Mesendoderm (in vitro differentiated cells): Measurements from ENCODE around the gene FRAS1.

Experiments used
- DNase-seq: peaks from one replicate; pipeline ENCODE4 v3.0.0; 2013
- H2AK5ac ChIP-seq: 2 replicates; pipeline ENCODE4 v1.6.1; 2013; ENCODE audit warnings: low read length, inconsistent platforms
- H2BK120ac ChIP-seq: 2 replicates; pipeline ENCODE4 v1.6.1; 2013; ENCODE audit warnings: low read depth, mild to moderate bottlenecking, low read length, moderate library complexity, mixed read lengths
- H2BK15ac ChIP-seq: replicated peaks from 2 replicates; pipeline ENCODE4 v1.6.1; 2013; ENCODE audit warnings: low read depth, mild to moderate bottlenecking, moderate library complexity
- H2BK5ac ChIP-seq: 2 replicates; pipeline ENCODE4 v1.6.1; 2013; ENCODE audit warnings: low read length, inconsistent platforms
- H3K18ac ChIP-seq: 2 replicates; pipeline ENCODE4 v1.6.1; 2013; ENCODE audit warnings: mild to moderate bottlenecking, low read length, mixed read lengths
- H3K23ac ChIP-seq: one replicate; pipeline ENCODE4 v1.6.1; 2013; ENCODE audit warnings: low read length
- H3K27ac ChIP-seq: 2 replicates; pipeline ENCODE4 v1.5.1; 2013; ENCODE audit warnings: low read depth, mild to moderate bottlenecking, inconsistent platforms, low read length, moderate library complexity
- H3K27me3 ChIP-seq: 2 replicates; pipeline ENCODE4 v1.6.1; 2013; ENCODE audit warnings: low read length, control low read depth, mild to moderate bottlenecking, inconsistent platforms; ENCODE audit not compliant: insufficient read depth, poor library complexity
- H3K36me3 ChIP-seq: 2 replicates; pipeline ENCODE4 v1.6.1; 2013; ENCODE audit warnings: low read length, inconsistent platforms; ENCODE audit not compliant: control insufficient read depth, insufficient read depth
- H3K4ac ChIP-seq: one replicate; pipeline ENCODE4 v1.6.1; 2013; ENCODE audit warnings: low read depth, mild to moderate bottlenecking, low read length, moderate library complexity
- H3K4me1 ChIP-seq: 2 replicates; pipeline ENCODE4 v1.6.1; 2013; ENCODE audit warnings: low read depth, low read length, inconsistent platforms; ENCODE audit not compliant: control insufficient read depth
- H3K4me2 ChIP-seq: 2 replicates; pipeline ENCODE4 v1.6.1; 2013; ENCODE audit warnings: low read length
- H3K4me3 ChIP-seq: 2 replicates; pipeline ENCODE4 v1.5.1; 2013; ENCODE audit warnings: mild to moderate bottlenecking, low read length
- H3K56ac ChIP-seq: one replicate; pipeline ENCODE4 v1.6.1; 2013; ENCODE audit warnings: low read length
- H3K79me1 ChIP-seq: 2 replicates; pipeline ENCODE4 v1.6.1; 2013; ENCODE audit warnings: low read length, inconsistent platforms
- H3K79me2 ChIP-seq: 2 replicates; pipeline ENCODE4 v1.6.1; 2013; ENCODE audit warnings: mild to moderate bottlenecking, low read length; ENCODE audit not compliant: control insufficient read depth, insufficient read depth
- H3K9ac ChIP-seq: 2 replicates; pipeline ENCODE4 v1.6.1; 2013; ENCODE audit warnings: low read length, inconsistent platforms
- H4K5ac ChIP-seq: one replicate; pipeline ENCODE4 v1.6.1; 2013; ENCODE audit warnings: low read length
- H4K8ac ChIP-seq: one replicate; pipeline ENCODE4 v1.6.1; 2013; ENCODE audit warnings: low read depth, mild to moderate bottlenecking, control low read depth, low read length, moderate library complexity
- WGBS: extraction: QIAGEN DNeasy Blood & Tissue Kit; methylation state at CpG from one replicate; pipeline ENCODE4 v1.1.7; 2013; ENCODE audit warnings: low lambda C conversion rate, missing lambda C conversion rate; ENCODE audit not compliant: insufficient coverage; ENCODE audit errors: extremely low coverage; 5-methylcytosine and 5-hydroxymethylcytosine counted together

The FRAS1 gene

DNA sequence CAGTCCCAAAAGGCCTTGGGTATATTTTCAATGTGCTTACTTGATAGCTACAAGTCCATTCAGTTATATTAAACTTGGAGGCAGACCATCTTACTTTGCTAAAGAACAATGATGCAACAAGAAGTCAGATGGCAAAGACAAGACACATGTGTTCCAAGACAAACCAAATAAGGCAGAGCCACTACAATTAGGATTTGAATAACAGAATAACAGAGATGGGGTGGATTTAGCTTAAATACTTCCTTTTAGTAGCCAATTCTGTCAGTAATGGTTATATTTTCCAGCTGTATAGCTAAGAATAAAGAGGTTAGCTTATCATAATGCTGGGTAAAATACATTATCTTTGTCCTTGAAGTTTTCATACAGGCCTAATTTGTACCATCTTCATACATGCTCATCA is 37.7 kb upstream of the FRAS1 start:
- H3K23ac ChIP-seq: no peak overlapping the region
- H4K8ac ChIP-seq: no peak overlapping the region
- no peak overlapping the region for H3K9ac ChIP-seq
- no peak for DNase-seq
- H3K27ac ChIP-seq: no peak overlapping the region
- H2BK5ac ChIP-seq: no peak overlapping the region
- H3K79me2 ChIP-seq: no peaks in the 10 kb centered on the region
- H2BK15ac ChIP-seq: no peak overlapping the region
- no peaks in the 10 kb centered on the region for H3K36me3 ChIP-seq
- H4K5ac ChIP-seq: no peak overlapping the region
- H3K4ac ChIP-seq: no peak overlapping the region
- no peaks in the 10 kb centered on the region for H3K79me1 ChIP-seq
- H3K4me1 ChIP-seq: peaks cover 3% of the 10 kb centered on the region
- H3K4me3 ChIP-seq: no peak overlapping the region
- H3K18ac ChIP-seq: no peak overlapping the region
- no peak overlapping the region for H3K56ac ChIP-seq
- no peaks in the 10 kb centered on the region for H3K27me3 ChIP-seq
- H2AK5ac ChIP-seq: no peak overlapping the region
- no peak overlapping the region for H2BK120ac ChIP-seq
- H3K4me2 ChIP-seq: no peak overlapping the region

DNA sequence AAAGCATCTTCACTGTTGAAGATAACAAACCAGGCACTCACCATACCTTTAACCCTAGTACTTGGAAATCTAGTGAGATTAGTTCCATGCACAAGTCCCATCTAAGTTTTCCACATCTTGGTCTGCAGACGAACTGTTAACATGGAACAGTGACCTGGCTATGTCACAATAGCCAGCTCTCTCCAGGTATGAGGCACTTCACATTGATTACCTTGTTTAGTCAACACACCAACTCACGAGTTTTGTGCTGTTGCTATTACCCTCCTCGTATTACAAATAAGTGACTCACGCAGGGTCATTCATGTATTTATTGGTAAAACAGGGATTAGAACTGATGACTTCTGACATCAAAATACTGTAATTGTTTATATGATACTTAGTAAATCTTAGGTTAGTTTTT is 36.4 kb upstream of the FRAS1 start:
- no peaks in the 10 kb centered on the region for H3K79me2 ChIP-seq
- H3K27ac ChIP-seq: no peak overlapping the region
- H3K36me3 ChIP-seq: no peaks in the 10 kb centered on the region
- no peak overlapping the region for H2AK5ac ChIP-seq
- no peak overlapping the region for H2BK120ac ChIP-seq
- no peak overlapping the region for H3K4me3 ChIP-seq
- WGBS: no CpG with 5 or more reads among the region's 4 CpGs
- peaks cover 3% of the 10 kb centered on the region for H3K4me1 ChIP-seq
- H3K4me2 ChIP-seq: no peak overlapping the region
- H2BK15ac ChIP-seq: no peak overlapping the region
- no peak overlapping the region for H3K9ac ChIP-seq
- H4K5ac ChIP-seq: no peak overlapping the region
- no peak overlapping the region for H3K18ac ChIP-seq
- DNase-seq: peak; percentile 44
- H3K27me3 ChIP-seq: no peaks in the 10 kb centered on the region
- H3K79me1 ChIP-seq: no peaks in the 10 kb centered on the region
- no peak overlapping the region for H2BK5ac ChIP-seq
- no peak overlapping the region for H3K23ac ChIP-seq
- H4K8ac ChIP-seq: no peak overlapping the region
- H3K4ac ChIP-seq: no peak overlapping the region
- peak overlapping the region; percentile 4 for H3K56ac ChIP-seq

GRCh38 chr4:78022517-78022916 is 34.6 kb upstream of the FRAS1 start:
- Histone ChIP-seq H3K4me3 (no peak overlapping the region), H4K5ac (no peak overlapping the region), H3K4me1 (peaks cover 3% of the 10 kb centered on the region), H3K4me2 (no peak overlapping the region), H2BK15ac (no peak overlapping the region), H2BK5ac (no peak overlapping the region), H3K4ac (no peak overlapping the region), H4K8ac (no peak overlapping the region), H3K79me2 (no peaks in the 10 kb centered on the region), H3K27ac (no peak overlapping the region), H3K56ac (no peak overlapping the region), H3K18ac (no peak overlapping the region), H2BK120ac (no peak overlapping the region), H3K79me1 (no peaks in the 10 kb centered on the region), H3K36me3 (no peaks in the 10 kb centered on the region), H3K9ac (no peak overlapping the region), H2AK5ac (no peak overlapping the region), H3K23ac (no peak overlapping the region), H3K27me3 (no peaks in the 10 kb centered on the region)
- no peak for DNase-seq
- WGBS: no CpG with 5 or more reads among the region's 2 CpGs

DNA sequence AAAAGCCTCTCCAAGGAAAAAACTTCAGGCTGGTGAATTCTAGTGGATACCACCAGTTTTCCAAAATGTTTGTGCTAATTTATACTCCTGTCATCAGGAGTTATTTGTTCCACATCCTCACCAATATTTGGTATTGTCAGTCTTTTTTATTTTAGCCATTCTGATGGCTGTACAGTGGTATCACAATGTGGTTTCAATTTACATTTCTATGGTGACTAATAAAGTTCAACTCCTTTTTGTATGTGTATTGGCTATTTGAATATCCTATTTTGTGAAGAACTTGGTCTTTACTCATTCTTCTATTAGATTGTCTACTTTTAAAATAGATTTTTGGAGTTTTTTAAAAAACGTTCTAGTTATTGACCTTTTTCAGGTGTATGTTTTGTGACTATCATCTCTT is 33.0 kb upstream of the FRAS1 start:
- no peaks in the 10 kb centered on the region for H3K79me2 ChIP-seq
- H3K36me3 ChIP-seq: no peaks in the 10 kb centered on the region
- no peak overlapping the region for H3K18ac ChIP-seq
- H3K79me1 ChIP-seq: no peaks in the 10 kb centered on the region
- no peak overlapping the region for H3K9ac ChIP-seq
- no peak overlapping the region for H3K27ac ChIP-seq
- H3K4me2 ChIP-seq: no peak overlapping the region
- no peak for DNase-seq
- no peak overlapping the region for H4K5ac ChIP-seq
- H2BK15ac ChIP-seq: no peak overlapping the region
- H2BK5ac ChIP-seq: no peak overlapping the region
- no peak overlapping the region for H2AK5ac ChIP-seq
- no peaks in the 10 kb centered on the region for H3K27me3 ChIP-seq
- no peak overlapping the region for H3K4ac ChIP-seq
- WGBS: no CpG with 5 or more reads among the region's 1 CpG
- H3K4me3 ChIP-seq: no peak overlapping the region
- H3K23ac ChIP-seq: no peak overlapping the region
- no peak overlapping the region for H2BK120ac ChIP-seq
- H3K4me1 ChIP-seq: peaks cover 3% of the 10 kb centered on the region
- H3K56ac ChIP-seq: no peak overlapping the region
- H4K8ac ChIP-seq: no peak overlapping the region

GRCh38 chr4:78024576-78025091 is 32.5 kb upstream of the FRAS1 start:
- no CpG with 5 or more reads among the region's 3 CpGs for WGBS

GRCh38 chr4:78031417-78031950 is 25.6 kb upstream of the FRAS1 start:
- Histone ChIP-seq H3K27ac (no peak overlapping the region), H3K36me3 (no peaks in the 10 kb centered on the region), H3K4me2 (no peak overlapping the region), H3K4ac (no peak overlapping the region), H3K79me2 (no peaks in the 10 kb centered on the region), H3K27me3 (no peaks in the 10 kb centered on the region), H4K8ac (no peak overlapping the region), H2BK15ac (no peak overlapping the region), H4K5ac (no peak overlapping the region), H2AK5ac (no peak overlapping the region), H3K79me1 (no peaks in the 10 kb centered on the region), H3K4me1 (no peaks in the 10 kb centered on the region), H3K56ac (no peak overlapping the region), H3K4me3 (no peak overlapping the region), H3K18ac (no peak overlapping the region), H2BK5ac (no peak overlapping the region), H3K9ac (no peak overlapping the region), H3K23ac (no peak overlapping the region), H2BK120ac (no peak overlapping the region)
- no CpG with 5 or more reads among the region's 5 CpGs for WGBS
- no peak for DNase-seq

More at GRCh38 chr4:78024576-78025091, 32.5 kb upstream of the FRAS1 start:
- DNase-seq: no peak
- Histone ChIP-seq H3K79me2 (no peaks in the 10 kb centered on the region), H4K5ac (no peak overlapping the region), H3K18ac (no peak overlapping the region), H2BK5ac (no peak overlapping the region), H2BK15ac (no peak overlapping the region), H3K9ac (no peak overlapping the region), H3K4me3 (no peak overlapping the region), H3K36me3 (no peaks in the 10 kb centered on the region), H4K8ac (no peak overlapping the region), H3K23ac (no peak overlapping the region), H3K4me2 (no peak overlapping the region), H2AK5ac (no peak overlapping the region), H3K27me3 (no peaks in the 10 kb centered on the region), H3K27ac (no peak overlapping the region), H3K56ac (no peak overlapping the region), H2BK120ac (no peak overlapping the region), H3K79me1 (no peaks in the 10 kb centered on the region), H3K4ac (no peak overlapping the region), H3K4me1 (peaks cover 3% of the 10 kb centered on the region)
